ENCODE results near the gene PACSIN3.
A peak's percentile ranks its signal among the peaks of the same experiment; 100 is the strongest.

GRCh38 chr11:47186076-47186699 is at the start of gene PACSIN3:
- no peak for TF ChIP-seq EZH2 (IDR thresholded peaks at IDR 0.05; ENCODE audit: borderline replicate concordance, low read depth, low read length, poor library complexity, severe bottlenecking)
- TF ChIP-seq CTCF (conservative IDR thresholded peaks at IDR 0.05; ENCODE audit: low read depth, low read length) = 0 out of 2 replicates have a peak, but pooled peaks have one; percentile 15

Data from A673 (cell line).